Effector CD8-positive, alpha-beta T cell (primary cell): ENCODE data around the gene KCNG3.

ENCODE experiments used
- DNase-seq: peaks from one replicate; lab custom pipeline; 2025; lab: John Stamatoyannopoulos, UW

The KCNG3 gene

GRCh38 chr2:42486145-42486906 lies 7.5 kb downstream of the KCNG3 start:
- DNase-seq = no peak

- DNase-seq = no peak
Observed at GRCh38 chr2:42480402-42480801, 13.4 kb downstream of the KCNG3 start.

DNA sequence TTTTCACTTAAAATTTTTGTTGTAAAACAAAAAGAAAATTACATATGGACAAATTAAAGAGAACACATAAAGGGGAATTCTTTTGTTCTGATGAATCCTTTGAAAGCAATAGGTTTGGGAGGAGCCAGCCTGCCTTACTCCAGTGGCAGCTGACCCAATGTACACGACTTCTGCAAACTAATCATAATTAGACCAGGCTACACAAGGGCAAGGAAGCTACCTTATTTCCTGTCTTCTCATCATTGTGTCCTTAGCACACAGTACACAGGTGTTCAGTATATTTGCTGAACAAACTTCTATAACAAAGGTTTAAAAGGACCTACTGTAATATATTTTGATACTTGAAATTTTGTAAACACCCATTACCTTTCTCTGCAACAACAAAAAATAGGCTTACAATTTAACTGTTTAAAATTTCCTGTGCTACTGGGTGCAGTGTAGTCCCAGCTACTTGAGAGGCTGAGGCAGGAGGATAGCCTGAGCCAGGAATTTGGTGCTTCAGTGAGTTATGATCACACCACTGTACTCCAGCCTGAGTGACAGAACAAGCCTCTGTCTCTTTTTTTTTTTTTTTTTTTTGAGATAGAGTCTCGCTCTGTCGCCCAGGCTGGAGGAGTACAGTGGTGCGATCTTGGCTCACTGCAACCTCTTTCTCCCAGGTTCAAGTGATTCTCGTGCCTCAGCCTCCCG lies 18.9 kb downstream of the KCNG3 start:
- DNase-seq = no peak

- no peak for DNase-seq
Observed at GRCh38 chr2:42470706-42471105, 23.1 kb downstream of the KCNG3 start.

- no peak for DNase-seq
Observed at GRCh38 chr2:42464631-42465030, 29.2 kb downstream of the KCNG3 start.

DNA sequence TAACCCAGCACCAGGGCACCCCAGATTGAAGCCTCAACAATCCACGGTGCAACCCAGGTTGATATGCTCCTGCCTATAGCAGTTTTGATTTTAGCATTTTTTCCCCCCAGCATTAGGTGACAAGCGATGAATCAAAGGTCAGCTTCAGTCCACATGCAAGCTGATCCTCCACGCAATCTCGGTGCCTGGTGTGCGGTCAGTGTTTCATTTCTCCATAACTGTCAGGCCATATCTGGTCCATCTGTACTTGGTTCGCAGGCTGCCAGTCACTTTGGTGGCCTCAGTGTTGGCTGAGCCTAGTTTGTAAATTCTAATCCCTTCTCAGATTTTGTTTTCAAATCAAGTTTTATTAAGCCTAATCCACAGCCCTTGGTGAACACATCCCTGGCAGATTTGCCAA lies 30.2 kb downstream of the KCNG3 start:
- DNase-seq = no peak

DNA sequence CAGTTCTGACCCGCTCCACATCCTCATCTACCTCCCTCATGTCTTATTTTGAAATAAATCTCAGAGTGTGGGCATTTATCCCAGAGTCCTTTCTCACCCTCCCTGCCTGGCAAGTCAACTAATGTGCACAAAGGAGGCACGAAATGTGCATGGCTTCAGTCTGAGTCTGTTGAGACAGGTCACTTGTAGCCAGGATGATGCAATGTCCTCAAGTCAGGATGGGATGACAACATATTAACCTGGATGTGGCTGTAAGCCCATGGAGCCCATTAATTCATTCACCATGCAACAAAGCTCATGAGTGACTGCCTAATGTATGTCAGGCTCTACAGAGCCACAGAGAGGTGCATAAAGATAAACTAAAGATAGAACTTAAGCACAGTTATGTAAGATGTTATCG lies 34.5 kb downstream of the KCNG3 start:
- DNase-seq = no peak

- no peak for DNase-seq
Observed at GRCh38 chr2:42458396-42458795, 35.4 kb downstream of the KCNG3 start.

- DNase-seq = no peak
Observed at GRCh38 chr2:42457011-42457410, 36.8 kb downstream of the KCNG3 start.

- DNase-seq = no peak
Observed at GRCh38 chr2:42456126-42456839, 37.5 kb downstream of the KCNG3 start.

DNA sequence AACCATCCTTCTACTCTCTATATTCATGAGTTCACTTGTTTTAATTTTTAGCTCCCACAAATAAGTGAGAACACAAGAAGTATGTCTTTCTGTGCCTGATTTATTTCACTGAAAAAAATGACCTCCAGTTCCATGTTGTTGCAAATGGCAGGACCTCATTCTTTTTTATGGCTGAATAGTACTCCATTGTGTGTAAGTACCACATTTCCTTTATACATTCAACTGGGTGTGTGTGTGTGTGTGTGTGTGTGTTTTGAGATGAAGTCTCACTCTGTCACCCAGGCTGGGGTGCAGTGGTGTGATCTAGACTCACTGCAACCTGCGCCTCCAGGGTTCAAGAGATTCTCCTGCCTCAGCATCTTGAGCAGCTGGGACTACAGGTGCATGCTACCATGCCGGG lies 41.2 kb downstream of the KCNG3 start:
- no peak for DNase-seq

GRCh38 chr2:42450136-42450535 lies 43.6 kb downstream of the KCNG3 start:
- DNase-seq = no peak

DNA sequence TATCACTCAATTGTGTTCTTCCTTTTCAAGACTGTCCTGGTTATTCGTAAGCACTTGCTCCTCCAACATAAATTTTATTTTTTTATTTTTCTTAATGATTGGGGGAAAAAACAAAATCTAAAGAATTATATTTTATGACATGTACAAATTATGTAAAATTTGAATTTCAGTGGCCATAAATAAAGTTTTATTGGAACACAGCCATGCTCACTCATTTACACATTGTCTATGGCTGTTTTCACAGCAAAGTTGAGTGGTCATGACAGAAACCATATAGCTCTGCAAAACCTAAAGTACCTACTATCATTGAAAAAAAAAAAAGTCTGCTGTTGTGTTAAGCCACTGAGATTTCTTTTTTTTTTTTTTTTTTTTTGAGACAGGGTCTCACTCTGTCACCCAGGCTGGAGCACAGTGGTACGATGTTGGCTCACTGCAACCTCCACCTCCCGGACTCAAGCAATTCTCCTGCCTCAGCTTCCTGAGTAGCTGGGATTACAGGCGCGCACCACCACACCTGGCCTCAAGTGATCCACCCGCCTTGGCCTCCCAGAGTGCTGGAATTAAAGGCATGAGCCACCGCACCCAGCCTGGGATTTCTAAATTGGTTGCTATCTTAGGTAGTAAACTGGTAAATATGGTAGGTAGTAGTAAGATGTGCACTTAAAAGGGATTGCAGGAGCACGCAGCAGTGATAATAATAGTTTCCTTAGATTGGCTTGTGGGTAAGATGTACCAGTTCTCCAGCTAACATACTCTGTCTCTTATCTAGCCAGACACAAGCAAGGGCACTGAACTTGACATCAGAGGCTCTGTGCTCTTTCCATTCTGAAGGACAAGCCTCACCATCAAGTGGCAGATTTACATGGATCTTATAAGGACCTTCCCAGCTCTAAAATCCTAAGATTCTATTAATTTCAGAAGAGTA lies 44.4 kb downstream of the KCNG3 start:
- DNase-seq = no peak

- no peak for DNase-seq
Observed at GRCh38 chr2:42448163-42448562, 45.6 kb downstream of the KCNG3 start.

GRCh38 chr2:42446503-42447271 lies 47.1 kb downstream of the KCNG3 start:
- no peak for DNase-seq

GRCh38 chr2:42443718-42444399 lies 49.9 kb downstream of the KCNG3 start:
- DNase-seq = no peak

DNA sequence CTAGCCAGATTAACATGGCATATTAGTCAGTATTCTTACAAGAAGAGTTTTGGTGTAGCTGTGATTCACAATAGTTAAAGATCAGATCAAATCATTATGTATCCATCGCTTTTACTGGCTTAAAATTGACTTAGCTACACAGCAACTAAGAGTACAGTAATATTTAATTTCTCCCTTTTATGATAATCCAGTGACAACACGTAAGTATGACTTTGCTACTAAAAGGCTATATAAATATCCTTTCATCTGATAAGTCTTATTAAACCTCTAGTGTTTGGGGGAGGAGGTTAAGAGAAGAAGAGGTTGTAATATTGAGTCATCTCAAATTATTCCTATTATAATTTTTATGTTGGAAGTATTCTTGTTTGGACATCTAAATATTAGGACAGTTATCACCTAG lies 51.0 kb downstream of the KCNG3 start:
- no peak for DNase-seq

DNA sequence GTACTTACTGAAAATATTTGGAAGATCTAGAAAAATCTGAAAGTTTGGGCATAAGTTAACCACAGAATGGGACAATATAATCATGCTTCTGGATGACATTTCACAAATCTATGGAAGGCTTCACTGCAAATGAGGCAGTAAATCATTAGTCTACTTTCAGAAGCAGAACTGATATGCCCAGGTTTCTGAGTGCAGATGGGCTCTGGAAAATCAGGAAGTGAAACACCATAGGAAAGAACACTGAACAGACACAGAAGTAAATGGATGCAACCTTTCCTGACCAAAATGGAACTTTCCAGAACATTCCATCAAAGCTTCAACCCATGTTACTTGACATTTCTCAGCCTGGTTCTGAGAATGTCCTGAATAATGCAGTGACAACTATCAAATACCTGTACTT lies 55.1 kb downstream of the KCNG3 start:
- no peak for DNase-seq

- DNase-seq = no peak
Observed at GRCh38 chr2:42436370-42436769, 57.4 kb downstream of the KCNG3 start.

DNA sequence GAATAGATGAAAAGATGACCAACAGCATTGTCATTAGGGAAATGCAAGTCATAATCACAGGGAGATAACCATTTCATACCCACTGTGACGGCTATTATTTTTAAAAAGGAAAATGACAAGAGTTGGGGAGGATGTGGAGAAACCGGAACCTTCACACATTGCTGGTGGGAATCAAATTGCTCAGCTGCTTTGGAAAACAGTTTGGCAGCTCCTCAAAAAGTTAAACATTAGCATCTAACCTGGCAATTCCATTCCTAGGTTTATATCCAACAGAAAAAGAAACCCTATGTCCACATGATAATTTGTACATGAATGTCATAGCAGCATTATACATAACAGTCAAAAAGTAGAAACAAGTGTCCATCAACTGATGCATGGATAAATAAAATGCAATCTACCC lies 58.2 kb downstream of the KCNG3 start:
- DNase-seq = no peak

- no peak for DNase-seq
Observed at GRCh38 chr2:42430188-42430587, 63.6 kb downstream of the KCNG3 start.
